Measurements from ENCODE around the gene PFAS. TPM values are rescaled to one million over a fixed set of nuclear protein-coding genes. Genes with fewer than 3 reads are reported as not detected.

PFAS gene
- total RNA-seq, 1 experiment from 2014 or later = 246 TPM

DNA sequence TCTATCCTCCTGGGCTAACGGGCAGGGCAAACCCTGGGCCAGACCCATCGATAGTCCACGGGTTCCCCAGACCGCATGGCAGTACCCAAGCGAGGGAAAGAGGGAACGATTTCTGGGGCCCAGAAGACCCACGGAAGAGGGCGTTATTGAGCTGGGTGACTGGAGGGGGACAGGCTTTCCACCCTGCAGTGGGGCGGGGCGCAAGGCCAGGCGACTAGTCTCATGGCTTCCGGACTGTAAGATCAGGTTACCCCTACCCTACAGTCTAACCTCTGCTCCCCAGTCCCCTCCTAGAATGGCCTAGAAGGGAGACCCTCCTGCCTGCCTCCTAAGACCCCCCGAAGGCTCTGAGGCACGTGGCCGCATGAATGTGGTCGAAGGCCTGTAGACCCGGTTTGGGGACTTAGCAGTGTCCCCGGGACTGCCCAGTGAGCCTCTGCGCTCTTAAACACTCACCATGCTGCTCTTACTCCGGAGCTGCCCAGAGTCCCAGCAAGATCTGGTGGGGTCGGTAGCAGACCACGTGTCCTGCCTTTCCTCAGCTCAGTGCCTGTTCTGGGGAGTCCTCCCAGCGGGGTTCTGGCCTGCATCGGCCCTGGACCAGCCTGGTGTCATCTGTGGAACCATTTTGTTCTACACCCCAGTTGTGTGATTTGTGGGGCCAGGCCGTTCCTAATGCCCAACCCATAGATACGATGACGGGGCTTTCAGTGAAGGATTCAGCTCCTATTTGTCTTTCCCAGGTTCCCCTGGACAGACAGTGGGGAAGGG lies 25.5 kb upstream of the PFAS start (continued):
- TF ChIP-seq GABPB1 (CRISPR knock-in tag; IDR thresholded peaks at IDR 0.05) (no peak), ERG (CRISPR knock-in tag; IDR thresholded peaks at IDR 0.05) (no peak)
- TF ChIP-seq, protein P1, sequence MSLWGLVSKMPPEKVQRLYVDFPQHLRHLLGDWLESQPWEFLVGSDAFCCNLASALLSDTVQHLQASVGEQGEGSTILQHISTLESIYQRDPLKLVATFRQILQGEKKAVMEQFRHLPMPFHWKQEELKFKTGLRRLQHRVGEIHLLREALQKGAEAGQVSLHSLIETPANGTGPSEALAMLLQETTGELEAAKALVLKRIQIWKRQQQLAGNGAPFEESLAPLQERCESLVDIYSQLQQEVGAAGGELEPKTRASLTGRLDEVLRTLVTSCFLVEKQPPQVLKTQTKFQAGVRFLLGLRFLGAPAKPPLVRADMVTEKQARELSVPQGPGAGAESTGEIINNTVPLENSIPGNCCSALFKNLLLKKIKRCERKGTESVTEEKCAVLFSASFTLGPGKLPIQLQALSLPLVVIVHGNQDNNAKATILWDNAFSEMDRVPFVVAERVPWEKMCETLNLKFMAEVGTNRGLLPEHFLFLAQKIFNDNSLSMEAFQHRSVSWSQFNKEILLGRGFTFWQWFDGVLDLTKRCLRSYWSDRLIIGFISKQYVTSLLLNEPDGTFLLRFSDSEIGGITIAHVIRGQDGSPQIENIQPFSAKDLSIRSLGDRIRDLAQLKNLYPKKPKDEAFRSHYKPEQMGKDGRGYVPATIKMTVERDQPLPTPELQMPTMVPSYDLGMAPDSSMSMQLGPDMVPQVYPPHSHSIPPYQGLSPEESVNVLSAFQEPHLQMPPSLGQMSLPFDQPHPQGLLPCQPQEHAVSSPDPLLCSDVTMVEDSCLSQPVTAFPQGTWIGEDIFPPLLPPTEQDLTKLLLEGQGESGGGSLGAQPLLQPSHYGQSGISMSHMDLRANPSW (CRISPR knock-in tag; conservative IDR thresholded peaks at IDR 0.05; ENCODE audit: low read depth) = no peak

DNA sequence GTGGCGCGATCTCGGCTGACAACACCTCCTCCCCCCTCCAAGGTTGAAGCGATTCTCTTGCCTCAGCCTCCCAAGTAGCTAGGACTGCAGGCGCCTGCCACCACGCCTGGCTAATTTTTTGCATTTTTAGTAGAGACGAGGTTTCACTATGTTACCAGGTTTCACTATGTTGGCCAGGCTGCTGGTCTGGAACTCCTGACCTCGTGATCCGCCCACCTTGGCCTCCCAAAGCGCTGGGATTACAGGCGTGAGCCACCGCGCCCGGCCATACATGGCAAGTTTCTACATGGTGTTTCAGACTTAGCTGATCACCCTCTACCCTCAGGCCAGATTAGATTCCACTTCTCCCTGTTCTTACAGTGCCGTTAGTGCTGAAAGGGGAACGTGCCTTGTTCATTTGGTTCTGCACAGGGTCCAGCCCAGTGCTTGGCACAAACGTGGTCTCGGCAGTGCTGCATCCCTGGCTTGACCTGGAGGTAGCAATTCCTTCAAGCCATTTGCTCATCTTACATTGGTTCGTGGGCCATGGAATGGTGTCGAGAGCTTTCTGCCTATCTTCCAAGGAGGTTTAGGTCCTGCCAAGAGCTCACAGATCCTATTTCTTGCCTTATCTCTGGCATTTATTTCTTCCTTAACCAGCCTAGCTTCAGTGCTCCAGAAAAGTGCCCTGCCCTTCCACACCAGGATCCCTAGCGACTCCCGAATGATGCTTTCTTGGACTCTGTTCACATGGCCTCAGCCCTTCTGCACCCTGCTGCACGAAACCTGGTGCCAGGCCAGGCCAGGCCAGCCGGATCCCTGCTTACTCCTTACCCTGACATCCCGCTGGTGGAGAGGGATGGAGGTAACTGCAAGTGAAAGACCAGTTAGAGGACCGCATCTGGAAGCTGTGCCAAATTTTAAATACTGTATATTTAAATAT lies 23.9 kb upstream of the PFAS start:
- no peaks in the 10 kb centered on the region for H3K9me3 Mint-ChIP-seq
- peak overlapping the region; percentile 99 for H3K4me3 Mint-ChIP-seq

GRCh38 chr17:8225813-8226535 lies 23.1 kb upstream of the PFAS start:
- ATAC-seq (no peak), DNase-seq (ENCODE audit: low spot score) (peak; percentile 76)
- TF ChIP-seq SP1 (CRISPR knock-in tag; conservative IDR thresholded peaks at IDR 0.05) = 0 out of 2 replicates have a peak, but pooled peaks have one; percentile 16
- TF ChIP-seq, protein P2, sequence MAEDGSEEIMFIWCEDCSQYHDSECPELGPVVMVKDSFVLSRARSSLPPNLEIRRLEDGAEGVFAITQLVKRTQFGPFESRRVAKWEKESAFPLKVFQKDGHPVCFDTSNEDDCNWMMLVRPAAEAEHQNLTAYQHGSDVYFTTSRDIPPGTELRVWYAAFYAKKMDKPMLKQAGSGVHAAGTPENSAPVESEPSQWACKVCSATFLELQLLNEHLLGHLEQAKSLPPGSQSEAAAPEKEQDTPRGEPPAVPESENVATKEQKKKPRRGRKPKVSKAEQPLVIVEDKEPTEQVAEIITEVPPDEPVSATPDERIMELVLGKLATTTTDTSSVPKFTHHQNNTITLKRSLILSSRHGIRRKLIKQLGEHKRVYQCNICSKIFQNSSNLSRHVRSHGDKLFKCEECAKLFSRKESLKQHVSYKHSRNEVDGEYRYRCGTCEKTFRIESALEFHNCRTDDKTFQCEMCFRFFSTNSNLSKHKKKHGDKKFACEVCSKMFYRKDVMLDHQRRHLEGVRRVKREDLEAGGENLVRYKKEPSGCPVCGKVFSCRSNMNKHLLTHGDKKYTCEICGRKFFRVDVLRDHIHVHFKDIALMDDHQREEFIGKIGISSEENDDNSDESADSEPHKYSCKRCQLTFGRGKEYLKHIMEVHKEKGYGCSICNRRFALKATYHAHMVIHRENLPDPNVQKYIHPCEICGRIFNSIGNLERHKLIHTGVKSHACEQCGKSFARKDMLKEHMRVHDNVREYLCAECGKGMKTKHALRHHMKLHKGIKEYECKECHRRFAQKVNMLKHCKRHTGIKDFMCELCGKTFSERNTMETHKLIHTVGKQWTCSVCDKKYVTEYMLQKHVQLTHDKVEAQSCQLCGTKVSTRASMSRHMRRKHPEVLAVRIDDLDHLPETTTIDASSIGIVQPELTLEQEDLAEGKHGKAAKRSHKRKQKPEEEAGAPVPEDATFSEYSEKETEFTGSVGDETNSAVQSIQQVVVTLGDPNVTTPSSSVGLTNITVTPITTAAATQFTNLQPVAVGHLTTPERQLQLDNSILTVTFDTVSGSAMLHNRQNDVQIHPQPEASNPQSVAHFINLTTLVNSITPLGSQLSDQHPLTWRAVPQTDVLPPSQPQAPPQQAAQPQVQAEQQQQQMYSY (CRISPR knock-in tag; IDR thresholded peaks at IDR 0.05) = no peak
- Mint-ChIP-seq H3K4me1 (peaks cover 15% of the 10 kb centered on the region), H3K36me3 (peaks cover 27% of the 10 kb centered on the region), H3K27ac (peak overlapping the region; percentile 98), H3K9me3 (no peaks in the 10 kb centered on the region), H3K27me3 (ENCODE audit: low read depth) (peaks cover 7% of the 10 kb centered on the region), H3K4me3 (peak overlapping the region; percentile 79)
- CTCF ChIA-PET = interaction anchor here (1.0 to 1.1 kb wide), 2 partner anchors 63 to 100 kb away, joined by 3 read pairs; partner anchors contain the start of gene RANGRF
- POLR2A ChIA-PET = interaction anchor here (1.4 to 2.2 kb wide), 3 partner anchors 16 to 35 kb away, joined by 5 to 15 read pairs (median 6); partner anchors contain the start of genes AURKB, CTC1 and PFAS

More for the DNA sequence above, 23.9 kb upstream of the PFAS start:
- DNase-seq (ENCODE audit: low spot score) = no peak
- POLR2A ChIA-PET = interaction anchor here (0.6 to 4.6 kb wide), 5 partner anchors 15 to 35 kb away, joined by 5 to 31 read pairs (median 6); partner anchors contain the start of genes AURKB, BORCS6, CTC1 and PFAS
- TF ChIP-seq E2F4 (CRISPR knock-in tag; IDR thresholded peaks at IDR 0.05; ENCODE audit: borderline replicate concordance, low read depth) (no peak), ZNF121 (CRISPR knock-in tag; IDR thresholded peaks at IDR 0.05) (peak; percentile 93)
- CTCF ChIA-PET = interaction anchor here (0.7 to 1.1 kb wide), 3 partner anchors 15 to 101 kb away, joined by 3 read pairs; partner anchors contain the start of gene RANGRF
- peaks cover 20% of the 10 kb centered on the region for H3K36me3 Mint-ChIP-seq
- ATAC-seq = no peak
- H3K4me1 Mint-ChIP-seq = peaks cover 15% of the 10 kb centered on the region
- H3K27ac Mint-ChIP-seq = peak overlapping the region; percentile 91
- peaks cover 7% of the 10 kb centered on the region for H3K27me3 Mint-ChIP-seq (ENCODE audit: low read depth)

All from WTC11 (cell line).